Panc1 (cell line): ENCODE results near the gene VEZF1. TPM values are rescaled to one million over a fixed set of nuclear protein-coding genes. Genes with fewer than 3 reads are reported as not detected.

Source experiments
- ATAC-seq: fragments of 200-7000 bp; cut with Tn5 transposase; 2 replicates; pipeline ENCODE4 v1.9.1; 2020; ENCODE audit warnings: mild to moderate bottlenecking, moderate library complexity
- BruUV-seq: library from RNA; stranded (reverse); fragments of 400-500 nt; replicated peaks from 2 replicates; lab custom pipeline; 2021; lab: Mats Ljungman, UMichigan
- CTCF ChIA-PET: fragments of 300-600 bp; sonication (Branson Sonifier 250); formaldehyde crosslinking; loops from one replicate; lab custom pipeline; 2022; ENCODE audit warnings: antibody characterized with exemption; lab: Charles Lee
- POLR2A ChIA-PET: fragments of 300-600 bp; sonication (Branson Sonifier 250); formaldehyde crosslinking; loops from one replicate; lab custom pipeline; 2022; ENCODE audit warnings: antibody characterized with exemption; lab: Charles Lee
- DNase-seq: peaks from one replicate; pipeline ENCODE4 v3.0.0-alpha.2; 2010; ENCODE audit warnings: low read depth, low spot score
- H3K27ac ChIP-seq: 2 replicates; pipeline ENCODE4 v1.5.1; 2011; ENCODE audit warnings: mild to moderate bottlenecking, low read length, inconsistent platforms
- H3K27me3 ChIP-seq: fragments of 200-500 bp; sonication (Bioruptor generic); 2 replicates; pipeline ENCODE4 v1.6.0; 2014; ENCODE audit warnings: low read length, inconsistent platforms; ENCODE audit not compliant: control insufficient read depth, insufficient read depth
- H3K36me3 ChIP-seq: fragments of 200-500 bp; sonication (Bioruptor generic); 2 replicates; pipeline ENCODE4 v1.5.1; 2014; ENCODE audit warnings: inconsistent platforms, mild to moderate bottlenecking, low read length, moderate library complexity; ENCODE audit not compliant: control insufficient read depth, insufficient read depth
- H3K4me1 ChIP-seq: 2 replicates; pipeline ENCODE4 v1.5.1; 2011; ENCODE audit warnings: inconsistent platforms, mild to moderate bottlenecking, low read length, moderate library complexity; ENCODE audit not compliant: control insufficient read depth, insufficient read depth
- H3K4me3 ChIP-seq, 2 experiments: 2 replicates each; pipeline ENCODE4 v1.5.1; 2011 to 2012; ENCODE audit warnings: low read depth in 2 of 2, low read length in 2 of 2, mild to moderate bottlenecking in 2 of 2, inconsistent platforms in 1 of 2, moderate library complexity in 1 of 2
- H3K9me3 ChIP-seq: fragments of 200-500 bp; sonication (Bioruptor generic); 2 replicates; pipeline ENCODE4 v1.5.1; 2014; ENCODE audit warnings: low read depth, mild to moderate bottlenecking, inconsistent platforms, low read length, moderate library complexity; ENCODE audit not compliant: control insufficient read depth, insufficient read depth
- CTCF ChIP-seq: fragments of 450-650 bp; IDR thresholded peaks from 2 replicates; pipeline ENCODE4 v1.5.1; 2017; ENCODE audit warnings: mild to moderate bottlenecking
- POLR2AphosphoS5 ChIP-seq: IDR thresholded peaks from 2 replicates; pipeline ENCODE4 v1.6.1; 2012; ENCODE audit warnings: mild to moderate bottlenecking, low read depth, low read length, moderate library complexity
- REST ChIP-seq, 2 experiments: IDR thresholded peaks; 2 replicates each; pipeline ENCODE4 v1.6.1; 2011 to 2012; ENCODE audit warnings: low read depth in 2 of 2, control low read depth in 1 of 2, low read length in 1 of 2, mild to moderate bottlenecking in 1 of 2, moderate library complexity in 1 of 2; ENCODE audit not compliant: insufficient read depth in 1 of 2
- SIN3A ChIP-seq: IDR thresholded peaks from 2 replicates; pipeline ENCODE4 v1.6.1; 2012; ENCODE audit warnings: low read depth, mild to moderate bottlenecking, low read length, moderate library complexity, borderline replicate concordance; ENCODE audit not compliant: insufficient read depth
- TCF7L2 ChIP-seq: IDR thresholded peaks from 2 replicates; pipeline ENCODE4 v1.6.1; 2011; ENCODE audit warnings: mild to moderate bottlenecking, low read depth, low read length, inconsistent platforms
- in situ Hi-C: cut with HindIII; loops from 2 replicates; pipeline ENCODE4 v1.10.0; 2016; ENCODE audit warnings: low sequenced_read_pairs, low pct_unique_long_range_greater_than_20kb
- intact Hi-C: fragments of 100-400 bp; cut with micrococcal nuclease; formaldehyde crosslinking; loops from one replicate; pipeline ENCODE4 v1.10.0; 2022; ENCODE audit not compliant: unreplicated experiment
- total RNA-seq: library from RNA; stranded (reverse); gene quantifications from one replicate; pipeline ENCODE4 v1.2.1, GENCODE V29; 2021; ENCODE audit not compliant: unreplicated experiment

VEZF1 gene
- total RNA-seq, 1 experiment from 2014 or later = 73.5 TPM

- intact Hi-C loops (no loop called here), in situ Hi-C loops (no loop called here)
- ATAC-seq (no peak), DNase-seq (no peak)
- Histone ChIP-seq H3K9me3 (no peaks in the 10 kb centered on the region), H3K27ac (no peak overlapping the region), H3K4me3 (no peak overlapping the region), H3K27me3 (no peaks in the 10 kb centered on the region), H3K4me1 (peaks cover 20% of the 10 kb centered on the region), H3K36me3 (peaks cover 44% of the 10 kb centered on the region)
- CTCF ChIA-PET = interaction anchor here (1.0 to 1.1 kb wide), 2 partner anchors 14 to 132 kb away, joined by 4 to 6 read pairs; no protein-coding TSS in a partner anchor
- BruUV-seq = no TSS peak
- POLR2A ChIA-PET = no interaction called here
- TF ChIP-seq REST (IDR thresholded peaks at IDR 0.05; ENCODE audit: insufficient read depth in 1 of 2, low read depth in 2 of 2, low read length in 1 of 2) = no peak
- TF ChIP-seq SIN3A = no peak
- no peak for TF ChIP-seq TCF7L2
- TF ChIP-seq CTCF = no peak
Measured at GRCh38 chr17:57982452-57983170, 5.4 kb downstream of the VEZF1 start.

- BruUV-seq = no TSS peak
- no peak for ATAC-seq
- Histone ChIP-seq H3K36me3 (peaks cover 56% of the 10 kb centered on the region), H3K27me3 (no peaks in the 10 kb centered on the region), H3K4me1 (peaks cover 10% of the 10 kb centered on the region), H3K4me3 (no peak overlapping the region), H3K27ac (no peak overlapping the region), H3K9me3 (no peaks in the 10 kb centered on the region)
- in situ Hi-C loops = no loop called here
- intact Hi-C loops = no loop called here
- DNase-seq = no peak
- TF ChIP-seq REST (IDR thresholded peaks at IDR 0.05; ENCODE audit: insufficient read depth in 1 of 2, low read depth in 2 of 2, low read length in 1 of 2) = no peak
- TF ChIP-seq SIN3A = no peak
- no peak for TF ChIP-seq POLR2AphosphoS5
- no peak for TF ChIP-seq TCF7L2
- no peak for TF ChIP-seq CTCF
- POLR2A ChIA-PET = interaction anchor here (0.7 kb wide), 1 partner anchor 33 kb away, joined by 5 read pairs; no protein-coding TSS in a partner anchor
- CTCF ChIA-PET = interaction anchor here (0.5 kb wide), 1 partner anchor 31 kb away, joined by 4 read pairs; no protein-coding TSS in a partner anchor
Measured at GRCh38 chr17:57980522-57980921, 7.5 kb downstream of the VEZF1 start.
